ENCODE results near the gene FAM234B.
"Not testable (repeated sequence)": the region's sequence is repeated elsewhere in the genome, so short reads cannot be mapped to it uniquely, and the experiment has no call there.

Gene FAM234B

DNA sequence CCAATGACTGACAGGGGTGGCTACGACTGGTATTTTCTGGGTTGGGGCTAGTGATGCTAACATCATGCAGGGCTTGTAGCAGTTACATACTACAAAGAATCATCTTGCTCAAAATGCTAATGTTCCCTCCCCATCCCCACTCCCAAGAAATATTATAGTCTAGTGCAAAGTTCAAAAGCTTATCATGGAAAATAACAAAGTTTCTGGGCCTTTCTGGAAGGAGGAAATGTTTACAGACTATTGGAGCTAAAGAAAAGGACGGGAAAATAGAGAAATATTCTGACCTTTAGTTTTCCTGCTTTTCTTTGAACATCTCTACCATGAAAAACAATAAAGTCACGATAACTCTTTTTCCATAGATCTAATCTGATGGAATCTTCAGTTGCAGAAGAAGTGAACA is 36.1 kb downstream of the FAM234B start:
- DNase-seq (ENCODE audit: low spot score), result no peak
- Histone ChIP-seq H3K27ac (no peak overlapping the region), H3K4me3 (no peak overlapping the region)
- TF ChIP-seq, protein P1, sequence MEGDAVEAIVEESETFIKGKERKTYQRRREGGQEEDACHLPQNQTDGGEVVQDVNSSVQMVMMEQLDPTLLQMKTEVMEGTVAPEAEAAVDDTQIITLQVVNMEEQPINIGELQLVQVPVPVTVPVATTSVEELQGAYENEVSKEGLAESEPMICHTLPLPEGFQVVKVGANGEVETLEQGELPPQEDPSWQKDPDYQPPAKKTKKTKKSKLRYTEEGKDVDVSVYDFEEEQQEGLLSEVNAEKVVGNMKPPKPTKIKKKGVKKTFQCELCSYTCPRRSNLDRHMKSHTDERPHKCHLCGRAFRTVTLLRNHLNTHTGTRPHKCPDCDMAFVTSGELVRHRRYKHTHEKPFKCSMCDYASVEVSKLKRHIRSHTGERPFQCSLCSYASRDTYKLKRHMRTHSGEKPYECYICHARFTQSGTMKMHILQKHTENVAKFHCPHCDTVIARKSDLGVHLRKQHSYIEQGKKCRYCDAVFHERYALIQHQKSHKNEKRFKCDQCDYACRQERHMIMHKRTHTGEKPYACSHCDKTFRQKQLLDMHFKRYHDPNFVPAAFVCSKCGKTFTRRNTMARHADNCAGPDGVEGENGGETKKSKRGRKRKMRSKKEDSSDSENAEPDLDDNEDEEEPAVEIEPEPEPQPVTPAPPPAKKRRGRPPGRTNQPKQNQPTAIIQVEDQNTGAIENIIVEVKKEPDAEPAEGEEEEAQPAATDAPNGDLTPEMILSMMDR (IDR thresholded peaks at IDR 0.05), result no peak

DNA sequence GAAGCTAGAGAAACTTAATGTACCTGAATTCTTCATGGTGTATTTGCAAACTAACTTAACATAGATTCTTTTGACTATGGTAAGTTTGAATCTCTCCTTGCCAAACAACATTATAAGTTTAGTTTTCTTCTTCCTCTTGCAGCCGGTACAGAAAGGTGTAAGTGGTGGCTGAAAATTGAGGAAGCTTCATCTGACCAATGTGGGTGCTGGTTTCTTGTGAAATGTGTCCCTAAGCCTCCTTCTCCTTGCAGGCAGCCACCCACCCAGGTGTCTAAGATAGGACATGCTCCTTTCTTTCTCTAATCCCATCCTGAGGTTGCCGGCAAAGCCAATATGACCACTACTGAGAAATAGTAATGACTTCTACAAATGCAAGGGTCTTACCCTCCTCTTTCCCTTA is 38.7 kb downstream of the FAM234B start:
- TF ChIP-seq, protein P1 (IDR thresholded peaks at IDR 0.05), result no peak
- DNase-seq (ENCODE audit: low spot score), result no peak
- Histone ChIP-seq H3K27ac (no peak overlapping the region), H3K4me3 (no peak overlapping the region)

DNA sequence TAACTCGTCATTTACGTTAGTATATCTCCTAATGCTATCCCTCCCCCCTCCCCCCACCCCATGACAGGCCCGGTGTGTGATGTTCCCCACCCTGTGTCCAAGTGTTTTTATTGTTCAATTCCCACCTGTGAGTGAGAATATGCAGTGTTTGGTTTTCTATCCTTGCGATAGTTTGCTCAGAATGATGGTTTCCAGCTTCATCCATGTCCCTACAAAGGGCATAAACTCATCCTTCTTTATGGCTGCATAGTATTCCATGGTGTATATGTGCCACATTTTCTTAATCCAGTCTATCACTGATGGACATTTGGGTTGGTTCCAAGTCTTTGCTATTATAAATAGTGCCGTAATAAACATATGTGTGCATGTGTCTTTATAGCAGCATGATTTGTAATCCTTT is 39.5 kb downstream of the FAM234B start:
- not testable (repeated sequence) for DNase-seq (ENCODE audit: low spot score); H3K4me3 ChIP-seq; H3K27ac ChIP-seq

DNA sequence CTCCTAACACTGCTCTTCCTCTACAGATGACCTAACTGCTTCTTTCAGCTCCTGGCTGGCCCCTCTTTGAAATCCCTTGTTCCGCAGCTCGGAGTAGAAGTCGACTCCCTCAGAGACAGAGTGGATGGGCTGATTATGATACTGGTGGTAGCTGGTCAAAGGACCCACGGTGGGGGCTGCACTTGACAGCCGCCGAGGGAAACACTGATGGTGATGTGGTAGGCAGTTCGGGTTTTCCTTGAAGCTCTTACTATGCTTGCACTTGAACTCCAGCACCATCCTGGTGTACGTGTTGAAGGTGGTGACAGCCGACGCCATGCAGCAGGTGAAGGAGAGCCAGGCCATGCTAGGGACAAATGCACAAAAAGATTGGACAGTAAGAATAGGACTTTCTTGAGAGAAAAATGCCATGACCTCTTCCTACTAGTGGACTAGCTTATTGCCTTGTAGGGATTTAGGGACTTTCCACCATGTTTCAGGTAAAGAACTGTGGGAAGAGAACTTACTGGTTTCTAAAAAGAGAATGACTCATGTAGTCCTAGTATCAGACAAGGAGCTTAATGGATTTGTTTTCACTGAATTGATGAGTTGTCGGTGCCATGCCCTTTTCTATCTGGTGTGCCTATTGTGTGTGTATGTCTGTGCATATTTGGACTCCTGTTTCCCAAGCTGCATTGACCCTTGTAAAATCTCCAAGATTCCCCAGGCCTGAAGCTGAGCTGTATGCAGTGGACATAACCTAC is 40.9 kb downstream of the FAM234B start:
- no peak overlapping the region for H3K4me3 ChIP-seq
- H3K27ac ChIP-seq, result no peak overlapping the region
- TF ChIP-seq, protein P1 (IDR thresholded peaks at IDR 0.05), result no peak
- no peak for DNase-seq (ENCODE audit: low spot score)

DNA sequence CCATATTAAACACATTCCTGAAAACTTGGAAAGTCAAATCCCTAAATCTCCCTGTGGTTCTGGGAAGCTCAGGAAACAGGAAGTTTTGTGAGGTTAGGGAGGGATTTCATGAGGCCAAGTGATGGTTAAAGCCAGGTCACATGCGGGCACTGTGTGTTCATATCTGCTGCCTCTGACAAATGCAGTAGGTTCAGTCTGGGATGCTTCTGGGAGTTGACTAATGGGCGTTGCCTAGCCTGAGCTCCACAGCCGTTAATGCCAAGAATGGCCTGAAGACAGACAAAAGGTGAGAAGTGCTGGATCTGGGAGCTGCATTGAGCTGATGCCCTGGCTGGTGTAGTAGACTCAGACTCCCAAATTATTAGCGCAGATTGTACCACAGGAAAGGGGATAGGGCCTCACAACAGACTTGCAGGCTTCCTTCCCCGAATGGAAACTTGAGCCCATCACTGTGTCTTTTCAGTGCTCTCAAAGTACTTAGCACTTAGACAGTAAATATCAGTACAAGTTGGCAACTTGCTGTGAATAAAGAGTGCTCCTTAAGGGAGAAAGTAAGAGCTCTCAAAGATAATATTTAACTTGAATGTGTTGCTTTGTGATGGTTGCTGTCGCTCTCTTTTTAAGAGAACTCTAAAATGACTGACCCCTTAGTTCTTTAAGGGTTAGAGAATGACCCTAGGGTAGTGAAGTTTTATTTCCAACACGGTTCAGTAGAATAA is 41.9 kb downstream of the FAM234B start:
- H3K4me3 ChIP-seq, result no peak overlapping the region
- TF ChIP-seq, protein P1 (IDR thresholded peaks at IDR 0.05), result no peak
- DNase-seq (ENCODE audit: low spot score), result no peak
- no peak overlapping the region for H3K27ac ChIP-seq

DNA sequence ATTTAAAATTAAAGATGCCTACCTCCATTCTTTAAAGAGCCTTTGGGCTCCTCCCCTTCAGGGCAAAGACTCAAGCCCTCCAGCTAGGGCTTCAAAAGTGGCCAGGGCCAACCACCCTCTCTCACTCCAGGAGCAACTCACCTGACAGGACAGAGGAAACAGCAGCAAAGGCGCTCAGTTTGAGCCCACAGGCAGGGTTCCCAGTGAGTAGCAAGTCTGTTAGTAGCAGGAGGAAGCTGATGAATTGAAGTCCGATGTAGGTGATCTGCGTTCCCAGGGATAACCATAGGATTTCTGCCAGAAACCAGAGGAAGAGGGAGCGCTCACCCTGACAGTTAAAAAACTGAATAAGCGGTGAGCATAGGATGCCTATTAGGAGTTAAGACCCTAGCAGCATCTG is 43.6 kb downstream of the FAM234B start:
- DNase-seq (ENCODE audit: low spot score), result no peak

DNA sequence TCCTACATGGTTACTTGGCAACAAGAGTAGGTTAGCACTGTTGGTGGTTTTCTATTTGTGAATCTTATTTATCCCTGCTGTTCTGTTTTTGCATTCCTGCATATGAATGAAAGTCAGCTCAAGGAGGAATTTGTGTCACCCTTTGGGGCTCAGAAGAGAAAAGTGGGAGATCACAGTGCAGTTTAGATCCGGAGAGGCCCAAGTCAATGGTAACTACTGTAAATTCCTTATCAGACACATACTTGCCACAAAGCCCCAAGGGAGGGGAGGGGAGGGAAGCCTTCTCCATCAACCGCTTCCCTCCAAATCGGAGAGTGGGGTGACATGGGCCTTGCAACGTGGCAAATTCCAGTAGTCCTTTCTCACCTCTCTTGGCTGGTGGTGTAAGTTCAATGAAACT is 44.3 kb downstream of the FAM234B start:
- H3K27ac ChIP-seq, result no peak overlapping the region
- TF ChIP-seq, protein P1 (IDR thresholded peaks at IDR 0.05), result no peak
- H3K4me3 ChIP-seq, result no peak overlapping the region
- DNase-seq (ENCODE audit: low spot score), result no peak

More for the DNA sequence above, 43.6 kb downstream of the FAM234B start:
- Histone ChIP-seq H3K4me3 (no peak overlapping the region), H3K27ac (no peak overlapping the region)
- TF ChIP-seq, protein P1 (IDR thresholded peaks at IDR 0.05), result no peak
